K562 (cell line): ENCODE data around the gene RSPH6A. TPM values are rescaled to one million over a fixed set of nuclear protein-coding genes. Genes with fewer than 3 reads are reported as not detected.

ENCODE experiments used
- FOXA1 ChIP-seq: fragments of 450-650 bp; IDR thresholded peaks from 2 replicates; pipeline ENCODE4 v1.6.1; 2016; ENCODE audit warnings: mild to moderate bottlenecking, borderline replicate concordance
- HDAC3 ChIP-seq: fragments of 450-650 bp; IDR thresholded peaks from 2 replicates; pipeline ENCODE4 v1.6.1; 2018; ENCODE audit warnings: borderline replicate concordance, mild to moderate bottlenecking, moderate library complexity; ENCODE audit not compliant: partially characterized antibody
- POLR2H ChIP-seq: IDR thresholded peaks from 2 replicates; pipeline ENCODE4 v1.6.1; 2016; ENCODE audit warnings: missing genetic modification characterization, low read depth, mild to moderate bottlenecking, control low read depth, missing compliant biosample characterization, moderate library complexity
- ZBTB49 ChIP-seq: sonication (generic); formaldehyde crosslinking; IDR thresholded peaks from 2 replicates; pipeline ENCODE4 v1.8.0; 2022; ENCODE audit warnings: missing genetic modification reagents, mild to moderate bottlenecking, borderline replicate concordance
- ZNF263 ChIP-seq: sonication (generic); formaldehyde crosslinking; IDR thresholded peaks from 2 replicates; pipeline ENCODE4 v1.8.0; 2022; ENCODE audit warnings: mild to moderate bottlenecking, missing genetic modification reagents, borderline replicate concordance
- ZNF589 ChIP-seq: fragments of 200-800 bp; sonication (Bioruptor generic); IDR thresholded peaks from 2 replicates; pipeline ENCODE4 v1.6.1; 2016; ENCODE audit warnings: low read depth, missing genetic modification characterization, missing compliant biosample characterization
- polyA plus RNA-seq, 8 experiments: library from polyadenylated mRNA; depleted of rRNA in 4 of 8; stranded (reverse) in 5 of 8; unstranded in 3 of 8; fragments of >200 nt; fragmentation: Nextera tagmentation in 2 of 8; fragmentation: Illumina TruSeq in 1 of 8; extraction: Ambion mirVana in 2 of 8; extraction: Trizol in 1 of 8; gene quantifications; 2 replicates each; pipeline versions ENCODE4 v1.2.1 to v1.2.3, GENCODE V29; 2011 to 2014; ENCODE audit warnings: inconsistent platforms in 1 of 8, missing spikeins in 1 of 8
- total RNA-seq, 7 experiments: library from RNA; depleted of rRNA in 6 of 7; stranded (reverse); fragments of >200 nt in 6 of 7; fragmentation: Illumina TruSeq in 2 of 7; extraction: Trizol in 2 of 7; gene quantifications; 2 replicates each; pipeline versions ENCODE4 v1.2.1 to v1.2.3, GENCODE V29; 2011 to 2021; ENCODE audit warnings: low replicate concordance in 1 of 7
- TF ChIP-seq, protein P1 (sequence below): fragments of 250-450 bp; sonication (Bioruptor Pico); IDR thresholded peaks from 2 replicates; pipeline ENCODE4 v1.8.0; 2022; ENCODE audit warnings: moderate library complexity, mild to moderate bottlenecking, inconsistent platforms
- TF ChIP-seq, protein P2 (sequence below), 2 experiments: fragments of 450-650 bp; conservative IDR thresholded peaks; 2 replicates each; pipeline ENCODE4 v1.6.1; 2017; ENCODE audit warnings: mild to moderate bottlenecking in 2 of 2, moderate library complexity in 2 of 2
- TF ChIP-seq, protein P3 (sequence below): fragments of 450-650 bp; formaldehyde crosslinking; IDR thresholded peaks from 2 replicates; pipeline ENCODE4 v1.4.0; 2022; ENCODE audit warnings: missing genetic modification characterization
- TF ChIP-seq, protein P4 (sequence below): fragments of 250-450 bp; sonication (Bioruptor Pico); IDR thresholded peaks from 2 replicates; pipeline ENCODE4 v1.5.0; 2020; ENCODE audit warnings: mild to moderate bottlenecking, borderline replicate concordance

The RSPH6A gene
- total and polyA plus RNA-seq, 9 of the 15 experiments (the other 6 are each of a cell fraction or from before 2014, with no cell fraction given) = 0.03 to 0.15 (median 0.07) TPM; not detected in 5

DNA sequence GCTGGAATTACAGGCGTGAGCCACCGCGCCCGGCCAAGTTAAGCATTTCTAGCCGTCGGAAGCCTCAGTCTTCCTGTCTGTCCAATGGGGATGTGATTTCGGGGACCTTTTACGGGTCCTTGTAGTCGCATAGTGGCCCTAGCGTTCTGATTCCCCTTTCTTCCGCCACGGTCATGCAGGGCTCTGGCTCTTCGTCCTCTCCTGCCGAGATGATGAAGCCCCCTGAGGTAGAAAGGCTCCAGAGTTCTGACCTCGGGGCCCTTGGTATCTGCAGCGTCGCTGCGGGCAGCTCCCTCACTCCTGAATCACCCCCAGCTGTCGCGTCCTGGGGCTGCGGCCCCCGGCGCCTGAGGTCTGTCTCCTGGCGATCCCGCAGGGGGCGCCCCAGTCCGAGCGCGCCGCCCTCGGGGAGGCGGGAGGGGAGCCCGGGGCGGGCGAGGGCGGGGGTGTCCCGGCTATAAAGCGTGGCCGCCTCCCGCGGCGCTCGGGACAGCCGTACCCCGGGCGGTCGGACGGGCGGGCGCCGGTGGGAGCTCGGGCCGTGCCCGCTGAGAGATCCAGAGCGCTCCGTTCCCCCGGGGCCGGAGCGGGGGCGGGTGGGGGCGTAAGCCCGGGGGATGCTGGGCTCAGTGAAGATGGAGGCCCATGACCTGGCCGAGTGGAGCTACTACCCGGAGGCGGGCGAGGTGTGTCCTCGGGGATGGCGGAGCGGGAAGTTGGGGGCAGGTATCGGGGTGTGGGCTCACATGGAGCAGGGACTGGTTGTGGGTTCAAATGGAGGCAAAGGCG lies 48.9 kb upstream of the RSPH6A start, which contains the start of gene FOXA3 (continued):
- no peak for TF ChIP-seq ZBTB49 (CRISPR knock-in tag)
- TF ChIP-seq, protein P1, sequence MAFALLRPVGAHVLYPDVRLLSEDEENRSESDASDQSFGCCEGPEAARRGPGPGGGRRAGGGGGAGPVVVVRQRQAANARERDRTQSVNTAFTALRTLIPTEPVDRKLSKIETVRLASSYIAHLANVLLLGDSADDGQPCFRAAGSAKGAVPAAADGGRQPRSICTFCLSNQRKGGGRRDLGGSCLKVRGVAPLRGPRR = no peak
- no peak for TF ChIP-seq ZNF589 (CRISPR knock-in tag)
- peak; percentile 38; the same call in 1 of the 2 replicates for TF ChIP-seq ZNF263
- no peak for TF ChIP-seq HDAC3
- TF ChIP-seq, protein P2, sequence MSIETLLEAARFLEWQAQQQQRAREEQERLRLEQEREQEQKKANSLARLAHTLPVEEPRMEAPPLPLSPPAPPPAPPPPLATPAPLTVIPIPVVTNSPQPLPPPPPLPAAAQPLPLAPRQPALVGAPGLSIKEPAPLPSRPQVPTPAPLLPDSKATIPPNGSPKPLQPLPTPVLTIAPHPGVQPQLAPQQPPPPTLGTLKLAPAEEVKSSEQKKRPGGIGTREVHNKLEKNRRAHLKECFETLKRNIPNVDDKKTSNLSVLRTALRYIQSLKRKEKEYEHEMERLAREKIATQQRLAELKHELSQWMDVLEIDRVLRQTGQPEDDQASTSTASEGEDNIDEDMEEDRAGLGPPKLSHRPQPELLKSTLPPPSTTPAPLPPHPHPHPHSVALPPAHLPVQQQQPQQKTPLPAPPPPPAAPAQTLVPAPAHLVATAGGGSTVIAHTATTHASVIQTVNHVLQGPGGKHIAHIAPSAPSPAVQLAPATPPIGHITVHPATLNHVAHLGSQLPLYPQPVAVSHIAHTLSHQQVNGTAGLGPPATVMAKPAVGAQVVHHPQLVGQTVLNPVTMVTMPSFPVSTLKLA (conservative IDR thresholded peaks at IDR 0.05) = peak in 1 of 2 experiments; percentile 50; a peak in 2 of 4 replicates
- TF ChIP-seq, protein P3, sequence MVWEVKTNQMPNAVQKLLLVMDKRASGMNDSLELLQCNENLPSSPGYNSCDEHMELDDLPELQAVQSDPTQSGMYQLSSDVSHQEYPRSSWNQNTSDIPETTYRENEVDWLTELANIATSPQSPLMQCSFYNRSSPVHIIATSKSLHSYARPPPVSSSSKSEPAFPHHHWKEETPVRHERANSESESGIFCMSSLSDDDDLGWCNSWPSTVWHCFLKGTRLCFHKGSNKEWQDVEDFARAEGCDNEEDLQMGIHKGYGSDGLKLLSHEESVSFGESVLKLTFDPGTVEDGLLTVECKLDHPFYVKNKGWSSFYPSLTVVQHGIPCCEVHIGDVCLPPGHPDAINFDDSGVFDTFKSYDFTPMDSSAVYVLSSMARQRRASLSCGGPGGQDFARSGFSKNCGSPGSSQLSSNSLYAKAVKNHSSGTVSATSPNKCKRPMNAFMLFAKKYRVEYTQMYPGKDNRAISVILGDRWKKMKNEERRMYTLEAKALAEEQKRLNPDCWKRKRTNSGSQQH (CRISPR knock-in tag) = no peak
- TF ChIP-seq POLR2H (tag) = no peak
- TF ChIP-seq, protein P4, sequence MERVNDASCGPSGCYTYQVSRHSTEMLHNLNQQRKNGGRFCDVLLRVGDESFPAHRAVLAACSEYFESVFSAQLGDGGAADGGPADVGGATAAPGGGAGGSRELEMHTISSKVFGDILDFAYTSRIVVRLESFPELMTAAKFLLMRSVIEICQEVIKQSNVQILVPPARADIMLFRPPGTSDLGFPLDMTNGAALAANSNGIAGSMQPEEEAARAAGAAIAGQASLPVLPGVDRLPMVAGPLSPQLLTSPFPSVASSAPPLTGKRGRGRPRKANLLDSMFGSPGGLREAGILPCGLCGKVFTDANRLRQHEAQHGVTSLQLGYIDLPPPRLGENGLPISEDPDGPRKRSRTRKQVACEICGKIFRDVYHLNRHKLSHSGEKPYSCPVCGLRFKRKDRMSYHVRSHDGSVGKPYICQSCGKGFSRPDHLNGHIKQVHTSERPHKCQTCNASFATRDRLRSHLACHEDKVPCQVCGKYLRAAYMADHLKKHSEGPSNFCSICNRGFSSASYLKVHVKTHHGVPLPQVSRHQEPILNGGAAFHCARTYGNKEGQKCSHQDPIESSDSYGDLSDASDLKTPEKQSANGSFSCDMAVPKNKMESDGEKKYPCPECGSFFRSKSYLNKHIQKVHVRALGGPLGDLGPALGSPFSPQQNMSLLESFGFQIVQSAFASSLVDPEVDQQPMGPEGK (CRISPR knock-in tag) = no peak
- TF ChIP-seq FOXA1 = no peak
